ENCODE data around the gene CTCF.

Gene CTCF

DNA sequence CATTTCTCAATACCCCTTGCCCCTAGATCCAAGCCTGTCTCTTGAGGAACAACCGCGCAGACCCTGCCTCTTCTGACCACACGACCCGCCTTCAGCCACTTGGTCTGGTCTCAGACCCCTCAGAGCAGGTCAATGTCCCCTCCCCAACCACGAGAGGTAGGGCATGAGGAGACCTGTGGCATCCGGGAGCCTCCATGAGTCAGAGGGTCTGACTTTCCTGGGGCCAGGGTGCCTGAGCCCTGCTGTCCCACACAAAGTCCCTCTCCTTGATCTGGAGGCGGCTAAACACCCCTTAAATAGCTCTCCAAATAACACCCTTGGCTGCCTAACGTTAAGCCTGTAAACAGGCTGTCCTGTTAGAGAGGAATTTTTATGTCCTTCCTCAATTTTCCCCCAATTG lies 87.7 kb downstream of the CTCF start:
- in situ Hi-C loops (cut with MboI; ENCODE audit: low sequenced_read_pairs): no loop called here

DNA sequence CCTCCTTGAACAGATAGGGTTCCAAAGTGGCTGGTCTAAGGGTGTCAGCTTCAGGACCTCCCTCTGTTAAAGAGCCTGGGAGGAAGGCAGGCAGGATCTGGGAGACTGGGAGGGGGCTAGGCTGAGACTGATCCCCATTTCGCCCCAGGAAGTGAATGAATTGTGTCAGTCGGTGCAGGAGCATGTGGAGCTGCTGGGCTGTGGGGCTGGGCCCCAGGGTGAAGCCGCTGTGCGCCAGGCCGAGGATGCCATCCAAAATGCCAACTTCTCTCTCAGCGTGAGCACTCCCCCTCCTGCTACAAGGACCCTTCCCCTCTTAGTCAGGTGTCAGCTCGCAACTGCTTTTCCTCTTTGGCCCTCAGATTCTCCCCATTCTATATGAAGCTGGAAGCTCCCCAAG lies 88.7 kb downstream of the CTCF start:
- in situ Hi-C loops (cut with MboI; ENCODE audit: low sequenced_read_pairs): no loop called here

DNA sequence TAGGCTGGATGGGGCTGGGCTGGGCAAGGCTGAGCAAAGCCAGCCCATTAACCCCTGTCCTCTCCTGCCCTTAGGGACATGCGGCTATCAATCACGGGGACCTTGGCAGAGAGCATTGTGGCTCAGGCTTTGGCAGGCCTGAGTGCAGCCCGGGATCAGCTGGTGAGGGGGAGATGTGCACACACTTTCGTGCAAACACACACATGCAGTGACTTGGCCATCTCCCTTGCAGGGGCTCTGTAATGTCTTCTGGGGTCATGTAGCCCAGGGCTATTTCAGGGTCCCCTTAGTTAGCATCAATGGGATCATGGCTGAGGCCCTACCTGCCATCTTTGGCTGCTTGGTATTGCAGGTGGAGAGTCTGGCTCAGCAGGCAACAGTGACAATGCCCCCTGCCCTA lies 89.5 kb downstream of the CTCF start:
- in situ Hi-C loops (cut with MboI; ENCODE audit: low sequenced_read_pairs): no loop called here

DNA sequence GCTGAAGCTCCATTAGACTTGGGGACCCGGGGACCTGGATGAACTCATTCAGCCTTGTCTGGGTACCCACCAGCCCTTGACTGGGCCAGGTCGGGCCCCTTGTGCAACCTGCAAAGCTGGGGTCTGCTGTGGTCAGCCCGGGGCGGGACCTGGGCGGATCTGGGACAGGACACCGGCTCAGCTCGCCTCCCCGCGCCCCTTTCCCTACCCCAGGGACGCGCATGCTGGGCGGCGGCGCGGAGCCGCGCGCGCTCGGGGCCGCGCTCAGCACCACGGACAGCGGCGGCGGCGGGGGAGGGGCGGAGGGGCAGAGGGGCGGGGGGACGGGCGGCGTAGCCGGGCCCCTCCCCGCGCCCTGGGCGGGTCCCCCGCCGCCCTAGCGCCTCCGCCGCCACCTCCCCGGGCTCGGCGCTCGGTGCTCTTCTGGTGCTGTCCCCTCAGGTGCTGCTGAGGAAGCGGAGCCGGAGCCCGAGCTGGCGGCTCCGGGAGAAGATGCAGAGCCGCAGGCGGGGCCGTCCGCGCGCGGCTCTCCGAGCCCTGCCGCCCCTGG lies 90.3 kb downstream of the CTCF start:
- in situ Hi-C loops (cut with MboI; ENCODE audit: low sequenced_read_pairs): no loop called here

DNA sequence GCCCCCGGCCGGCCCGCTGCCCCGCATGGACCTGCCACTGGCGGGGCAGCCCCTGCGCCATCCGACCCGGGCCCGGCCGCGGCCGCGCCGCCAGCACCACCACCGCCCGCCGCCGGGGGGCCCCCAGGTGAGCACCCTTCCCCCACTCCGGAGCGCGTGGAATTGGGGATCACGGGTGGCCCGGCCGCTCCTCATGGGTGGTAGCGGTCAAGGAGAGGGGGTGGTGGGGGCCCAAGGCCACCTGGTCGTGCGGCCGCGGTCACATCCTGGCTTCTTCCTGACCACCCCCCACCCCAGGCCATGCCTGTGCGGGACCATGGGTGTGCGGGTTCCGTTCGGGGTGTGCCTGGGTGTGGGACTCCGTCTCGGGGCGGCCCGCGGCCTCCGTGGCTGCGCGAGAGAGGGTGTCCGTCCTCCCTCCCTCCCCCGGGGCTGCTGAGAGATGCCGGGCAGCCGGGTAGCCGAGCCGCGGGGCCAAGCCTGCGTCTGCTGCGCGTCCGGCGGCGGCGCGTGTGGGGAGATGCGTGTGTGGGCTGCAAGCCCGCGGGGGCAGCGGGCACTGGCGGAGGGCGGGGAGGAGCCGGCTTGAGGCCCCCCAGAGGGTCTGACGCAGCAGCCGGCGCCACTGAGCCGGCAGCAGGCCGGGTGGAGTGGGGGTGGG lies 90.9 kb downstream of the CTCF start:
- in situ Hi-C loops (cut with MboI; ENCODE audit: low sequenced_read_pairs): no loop called here

DNA sequence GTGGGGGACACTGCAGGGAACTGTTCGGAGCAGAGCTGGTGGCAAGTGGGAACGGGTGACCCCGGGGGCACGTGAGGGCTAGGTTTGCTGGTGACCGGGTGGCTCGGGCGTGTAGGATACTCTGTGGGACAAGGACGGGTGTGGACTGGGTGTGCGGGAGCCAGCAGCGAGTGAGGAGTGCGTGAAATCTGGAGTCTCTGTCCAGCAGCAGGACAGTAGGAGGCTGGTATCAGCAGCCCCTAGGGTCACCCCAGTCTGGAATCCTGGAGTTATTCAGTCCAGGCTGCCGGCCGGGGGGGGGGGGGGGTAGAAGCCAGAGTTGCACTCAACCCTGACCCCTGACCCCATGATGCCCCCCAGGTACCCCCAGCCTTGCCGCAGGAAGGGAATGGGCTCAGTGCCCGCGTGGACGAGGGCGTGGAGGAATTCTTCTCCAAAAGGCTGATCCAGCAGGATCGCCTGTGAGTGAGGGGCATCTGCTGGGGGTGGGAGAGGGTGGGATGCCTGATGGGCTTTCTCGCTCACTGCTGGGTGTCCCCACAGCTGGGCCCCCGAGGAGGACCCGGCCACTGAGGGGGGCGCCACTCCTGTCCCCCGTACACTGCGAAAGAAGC lies 91.6 kb downstream of the CTCF start:
- in situ Hi-C loops (cut with MboI; ENCODE audit: low sequenced_read_pairs): no loop called here

DNA sequence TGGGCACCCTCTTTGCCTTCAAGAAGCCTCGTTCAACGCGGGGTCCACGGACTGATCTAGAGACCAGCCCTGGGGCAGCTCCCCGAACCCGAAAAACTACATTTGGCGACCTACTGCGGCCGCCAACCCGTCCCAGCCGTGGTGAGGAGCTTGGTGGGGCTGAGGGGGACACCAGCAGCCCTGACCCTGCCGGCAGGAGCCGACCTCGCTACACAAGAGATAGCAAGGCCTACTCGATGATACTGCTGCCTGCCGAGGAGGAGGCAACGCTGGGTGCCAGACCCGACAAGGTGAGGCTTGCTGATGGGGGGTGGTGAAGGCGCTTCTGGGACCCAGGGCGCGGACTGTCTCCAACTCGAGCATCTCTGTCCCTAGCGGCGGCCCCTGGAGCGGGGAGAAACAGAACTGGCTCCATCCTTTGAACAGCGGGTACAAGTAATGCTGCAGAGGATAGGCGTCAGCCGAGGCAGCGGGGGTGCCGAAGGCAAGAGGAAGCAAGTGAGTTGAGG lies 92.1 kb downstream of the CTCF start:
- in situ Hi-C loops (cut with MboI; ENCODE audit: low sequenced_read_pairs): no loop called here

DNA sequence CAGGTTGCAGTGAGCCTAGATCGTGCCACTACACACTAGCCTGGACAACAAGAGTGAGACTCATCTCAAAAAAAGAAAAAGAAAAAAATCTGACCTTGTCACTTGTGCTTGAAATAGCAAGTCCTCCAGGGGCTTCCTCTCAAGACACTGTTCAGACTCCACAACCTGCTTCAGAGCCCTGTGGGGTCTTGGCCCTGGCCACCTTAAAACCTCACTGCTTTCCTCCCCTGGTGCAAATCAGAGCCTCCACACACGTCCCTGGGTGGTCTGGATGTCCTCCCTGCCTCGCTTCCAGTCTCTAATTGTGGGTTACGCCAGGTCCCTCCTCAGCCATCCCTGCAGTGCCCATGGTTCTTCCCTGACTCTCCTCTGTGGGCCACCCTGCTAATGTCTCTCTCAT lies 93.0 kb downstream of the CTCF start:
- in situ Hi-C loops (cut with MboI; ENCODE audit: low sequenced_read_pairs): no loop called here

DNA sequence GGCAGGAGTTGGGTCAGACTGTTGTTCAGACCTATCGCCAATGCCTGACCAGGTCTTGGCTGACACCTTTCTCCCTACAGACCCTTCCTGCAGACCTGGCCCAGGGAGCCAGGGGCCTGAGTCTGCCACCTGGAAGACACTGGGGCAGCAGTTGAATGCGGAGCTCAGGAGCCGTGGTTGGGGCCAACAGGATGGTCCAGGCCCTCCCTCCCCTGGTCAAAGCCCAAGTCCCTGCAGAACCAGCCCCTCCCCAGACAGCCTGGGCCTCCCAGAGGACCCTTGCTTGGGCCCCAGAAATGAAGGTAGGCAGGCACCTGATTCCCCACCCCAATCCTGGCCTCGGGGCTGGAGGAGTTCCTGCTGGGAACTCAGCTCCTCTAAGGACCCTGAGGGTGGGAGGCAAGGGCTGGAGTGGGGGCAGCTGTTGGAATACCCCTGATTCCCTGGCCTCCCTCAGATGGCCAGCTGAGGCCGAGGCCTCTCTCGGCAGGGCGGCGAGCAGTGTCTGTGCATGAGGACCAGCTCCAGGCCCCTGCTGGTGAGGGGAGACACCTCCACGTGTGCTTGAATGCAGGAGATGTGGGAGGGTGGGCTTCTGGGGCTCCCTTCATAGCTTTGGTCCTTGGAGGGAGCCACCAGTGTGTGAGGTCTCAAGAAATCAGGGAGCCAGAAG lies 94.2 kb downstream of the CTCF start:
- in situ Hi-C loops (cut with MboI; ENCODE audit: low sequenced_read_pairs): no loop called here

DNA sequence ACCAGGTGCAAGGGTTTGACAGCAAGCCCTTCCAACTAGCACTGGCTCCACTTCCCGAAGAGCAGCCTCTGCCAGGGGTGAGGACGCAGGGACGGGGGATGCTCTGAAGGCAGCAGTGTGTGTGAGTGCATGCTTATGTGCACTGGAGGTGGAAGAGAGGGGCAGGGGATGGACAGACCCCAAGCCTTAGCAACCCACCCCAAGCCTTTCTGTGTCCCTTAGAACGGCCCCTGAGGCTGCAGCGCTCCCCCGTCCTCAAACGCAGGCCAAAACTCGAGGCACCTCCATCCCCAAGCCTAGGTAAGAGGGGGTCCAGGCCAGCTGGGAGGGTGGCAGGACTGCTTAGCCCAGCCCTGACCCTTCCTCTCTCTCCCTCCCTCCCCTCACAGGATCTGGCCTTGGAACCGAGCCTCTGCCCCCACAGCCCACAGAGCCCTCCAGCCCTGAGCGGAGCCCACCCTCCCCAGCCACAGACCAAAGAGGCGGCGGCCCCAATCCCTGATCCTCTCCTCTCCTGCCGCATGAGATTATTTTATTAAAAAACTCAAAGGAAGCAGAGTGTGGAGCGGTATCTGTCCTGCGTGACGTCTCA lies 94.8 kb downstream of the CTCF start:
- in situ Hi-C loops (cut with MboI; ENCODE audit: low sequenced_read_pairs): no loop called here

DNA sequence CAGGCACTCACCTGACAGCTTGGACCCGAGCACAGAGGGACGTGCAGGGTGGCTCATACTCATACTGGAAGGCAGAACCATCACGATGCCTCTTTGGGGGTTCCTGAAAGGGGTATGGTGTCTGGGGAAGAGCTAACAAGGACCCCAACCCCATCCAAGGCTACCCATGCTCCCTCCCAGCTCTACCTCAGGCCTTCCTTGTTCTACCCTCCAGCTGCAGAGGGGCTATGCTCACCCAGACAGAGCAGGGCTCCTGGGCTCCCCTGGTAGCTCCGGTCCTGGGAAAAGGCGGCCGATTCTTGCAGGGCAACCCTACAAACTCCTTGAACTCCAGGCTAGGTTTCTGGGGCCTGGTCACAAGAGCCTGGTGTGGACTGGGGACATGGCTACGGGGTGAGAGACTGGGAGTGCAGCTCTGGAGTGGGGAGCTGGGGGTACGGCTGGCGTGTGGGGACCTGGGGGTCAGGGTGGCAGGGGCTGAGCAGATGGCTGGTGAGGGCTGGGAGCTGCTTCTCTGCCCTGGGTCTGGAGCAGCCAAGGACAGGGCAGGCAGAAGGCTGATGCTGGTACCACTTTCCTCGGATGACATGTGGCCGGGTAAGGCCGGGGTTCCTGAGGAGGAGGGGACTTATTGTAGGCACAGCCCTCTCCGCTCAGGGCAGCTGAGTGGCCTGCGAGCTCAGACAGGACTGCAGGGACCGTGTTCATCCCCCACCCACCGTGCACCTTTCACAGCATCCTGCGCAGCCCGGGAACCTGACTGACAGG lies 95.6 kb downstream of the CTCF start:
- in situ Hi-C loops (cut with MboI; ENCODE audit: low sequenced_read_pairs): no loop called here

DNA sequence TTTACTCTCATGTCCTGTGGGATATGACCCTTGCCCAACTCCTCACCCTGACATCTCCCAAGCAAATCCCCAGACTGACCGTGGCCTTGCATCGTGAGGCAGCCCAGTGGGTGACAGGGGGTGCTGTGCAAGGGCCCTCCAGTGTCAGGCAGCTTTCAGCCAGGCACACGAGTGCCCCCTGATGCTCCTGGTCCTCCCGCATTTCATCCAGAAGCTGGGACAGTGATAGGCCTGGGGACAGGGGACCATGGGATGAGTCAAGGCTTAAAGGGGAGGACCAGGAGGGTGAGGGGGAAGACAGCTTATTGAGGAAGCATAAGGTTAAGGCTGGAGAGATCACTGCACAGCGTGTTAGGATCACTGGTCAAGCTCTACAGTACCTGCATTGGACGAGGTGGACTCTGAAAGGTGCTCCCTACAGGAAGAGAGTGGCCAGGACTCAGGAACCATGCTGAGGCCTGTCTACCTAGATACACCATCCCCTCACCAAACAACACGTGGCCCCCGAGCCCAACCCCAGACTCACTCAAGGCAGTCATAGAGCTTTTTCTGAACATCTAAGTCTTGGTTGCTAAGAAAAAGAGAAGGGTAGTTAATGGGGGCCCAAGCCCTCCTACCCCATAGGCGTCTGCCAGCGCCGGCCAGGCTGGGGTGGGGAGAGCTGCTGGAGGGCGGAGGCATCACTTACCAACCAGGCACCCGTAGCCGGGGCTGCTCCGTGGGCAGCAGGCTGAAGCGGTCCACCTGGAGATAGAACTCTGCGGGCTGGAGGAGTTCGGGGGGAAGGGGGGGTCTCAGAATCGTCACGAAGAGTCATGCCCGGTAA lies 96.7 kb downstream of the CTCF start:
- in situ Hi-C loops (cut with MboI; ENCODE audit: low sequenced_read_pairs): no loop called here

DNA sequence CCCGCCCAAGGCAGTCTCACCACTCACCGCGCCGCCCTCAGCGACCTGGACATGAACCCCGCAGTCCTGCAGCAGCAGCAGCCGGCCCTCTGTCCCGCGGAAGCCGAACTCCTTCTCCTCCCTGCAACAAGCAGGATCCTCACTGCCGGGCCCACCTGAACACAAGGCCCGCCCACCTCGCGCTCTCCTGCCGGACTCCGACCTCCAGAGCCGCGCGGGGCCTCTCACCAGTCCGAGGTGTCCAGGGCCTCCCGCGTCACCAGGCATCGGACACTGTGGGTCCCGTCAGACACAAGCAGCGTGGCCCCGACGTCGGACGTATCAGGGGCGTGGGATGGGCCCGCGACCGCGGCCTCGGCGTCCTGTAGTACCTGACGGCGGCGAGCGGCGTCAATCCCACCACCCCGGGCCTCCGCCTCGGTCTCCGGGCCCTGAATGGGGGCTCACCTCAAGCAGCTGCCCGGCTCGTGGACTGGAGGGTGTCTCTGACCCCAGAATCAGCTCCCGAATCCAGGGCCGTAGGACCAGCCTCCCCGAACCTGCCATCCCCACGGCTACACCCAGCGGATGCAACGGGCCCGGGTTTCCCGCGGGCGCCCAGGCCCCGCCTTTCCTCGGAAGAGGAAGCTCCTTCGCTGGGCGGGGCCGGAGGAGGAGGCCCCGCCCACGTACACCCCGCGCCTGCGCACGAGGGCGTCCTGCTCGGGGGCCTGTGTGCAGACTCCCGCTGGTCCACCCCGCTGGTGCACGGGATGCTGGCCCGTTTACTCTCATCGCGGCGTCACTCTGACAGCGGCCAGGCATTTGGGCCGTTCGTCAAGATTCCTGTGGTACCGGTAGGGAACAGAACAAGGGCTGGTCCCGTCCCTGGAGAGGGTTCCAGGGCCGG lies 97.6 kb downstream of the CTCF start, which contains the start of gene ACD:
TSS of gene ACD (minus strand) at position 586 of the 889 bp plus-strand sequence. CDS start at position 546, 40 bp downstream.
- in situ Hi-C loops (cut with MboI; ENCODE audit: low sequenced_read_pairs): no loop called here

DNA sequence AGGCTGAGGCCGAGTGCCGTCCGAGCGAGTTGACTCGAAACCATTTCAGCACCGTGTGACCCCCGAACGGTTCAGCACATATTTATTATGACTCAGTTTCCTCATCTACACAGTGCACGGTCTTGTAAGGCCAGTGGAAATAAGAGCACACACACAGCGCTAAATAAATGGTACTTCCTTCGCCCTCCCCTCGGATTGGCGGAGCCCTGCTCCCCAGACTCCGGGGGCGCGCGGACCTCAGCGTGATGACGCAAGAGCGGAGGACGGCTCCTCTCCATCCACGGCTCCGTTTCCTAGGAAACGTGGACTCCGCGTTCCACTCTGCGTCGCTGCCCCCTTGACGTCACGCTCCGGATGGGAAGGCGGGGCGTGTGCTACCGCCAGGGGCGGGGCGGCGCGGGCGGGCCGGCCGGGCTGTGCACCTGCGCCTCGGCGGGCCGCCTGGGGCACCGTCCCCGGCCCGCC lies 98.3 kb downstream of the CTCF start, which contains the start of gene PARD6A:
TSS of gene PARD6A (plus strand) at position 397 of the 465 bp plus-strand sequence. CDS start 79 bp downstream, outside the sequence.
- in situ Hi-C loops (cut with MboI; ENCODE audit: low sequenced_read_pairs): no loop called here

DNA sequence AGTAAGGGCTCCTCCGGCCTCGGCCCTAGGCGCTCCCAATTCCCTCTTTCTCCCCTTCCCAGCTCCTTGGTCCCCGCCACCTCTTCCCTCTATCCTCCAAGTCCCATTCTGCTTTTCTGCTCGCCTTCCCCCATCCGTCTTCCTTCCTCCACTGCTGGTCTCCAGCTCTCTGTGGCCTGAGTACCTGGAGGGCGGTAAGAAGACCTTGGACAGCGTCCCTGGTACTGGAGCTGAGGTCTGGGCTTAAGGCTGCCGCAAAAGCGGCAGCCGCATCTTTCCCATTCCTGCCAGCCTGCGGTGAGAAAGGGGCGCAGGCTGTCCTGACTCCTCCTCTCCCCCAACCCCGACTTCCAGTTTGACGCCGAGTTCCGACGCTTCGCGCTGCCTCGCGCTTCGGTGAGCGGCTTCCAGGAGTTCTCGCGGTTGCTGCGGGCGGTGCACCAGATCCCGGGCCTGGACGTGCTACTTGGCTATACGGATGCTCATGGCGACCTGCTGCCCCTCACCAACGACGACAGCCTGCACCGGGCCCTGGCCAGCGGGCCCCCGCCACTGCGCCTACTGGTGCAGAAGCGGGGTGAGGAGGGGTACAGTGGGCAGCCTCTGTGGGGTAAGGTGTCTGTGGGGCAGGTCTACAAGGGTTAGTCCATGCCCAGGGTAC lies 98.9 kb downstream of the CTCF start:
- in situ Hi-C loops (cut with MboI; ENCODE audit: low sequenced_read_pairs): no loop called here

DNA sequence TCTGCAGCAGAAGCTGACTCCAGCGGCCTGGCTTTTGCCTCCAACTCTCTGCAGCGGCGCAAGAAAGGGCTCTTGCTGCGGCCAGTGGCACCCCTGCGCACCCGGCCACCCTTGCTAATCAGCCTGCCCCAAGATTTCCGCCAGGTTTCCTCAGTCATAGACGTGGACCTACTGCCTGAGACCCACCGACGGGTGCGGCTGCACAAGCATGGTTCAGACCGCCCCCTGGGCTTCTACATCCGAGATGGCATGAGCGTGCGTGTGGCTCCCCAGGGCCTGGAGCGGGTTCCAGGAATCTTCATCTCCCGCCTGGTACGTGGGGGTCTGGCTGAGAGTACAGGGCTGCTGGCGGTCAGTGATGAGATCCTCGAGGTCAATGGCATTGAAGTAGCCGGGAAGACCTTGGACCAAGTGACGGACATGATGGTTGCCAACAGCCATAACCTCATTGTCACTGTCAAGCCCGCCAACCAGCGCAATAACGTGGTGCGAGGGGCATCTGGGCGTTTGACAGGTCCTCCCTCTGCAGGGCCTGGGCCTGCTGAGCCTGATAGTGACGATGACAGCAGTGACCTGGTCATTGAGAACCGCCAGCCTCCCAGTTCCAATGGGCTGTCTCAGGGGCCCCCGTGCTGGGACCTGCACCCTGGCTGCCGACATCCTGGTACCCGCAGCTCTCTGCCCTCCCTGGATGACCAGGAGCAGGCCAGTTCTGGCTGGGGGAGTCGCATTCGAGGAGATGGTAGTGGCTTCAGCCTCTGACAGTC lies 99.7 kb downstream of the CTCF start:
- in situ Hi-C loops (cut with MboI; ENCODE audit: low sequenced_read_pairs): no loop called here

DNA sequence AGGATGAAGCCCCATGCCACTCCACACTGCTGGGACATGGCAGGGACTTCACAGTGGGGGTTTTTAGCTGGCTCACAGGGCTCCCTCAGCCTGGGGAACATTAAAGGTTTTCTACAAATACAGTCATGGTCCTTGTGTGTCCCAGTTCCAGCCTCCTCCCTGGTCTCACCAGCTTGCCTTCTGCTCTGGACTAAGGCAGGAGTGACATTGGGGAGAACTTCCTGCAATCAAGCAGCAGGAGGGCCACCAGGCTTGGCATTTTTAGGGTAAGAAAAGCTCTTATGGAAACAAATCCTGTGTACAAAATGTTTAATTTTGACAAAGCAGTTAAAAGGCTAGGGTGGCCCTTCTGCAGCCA lies 100.3 kb downstream of the CTCF start:
- in situ Hi-C loops (cut with MboI; ENCODE audit: low sequenced_read_pairs): no loop called here

Measured in HL-60/S4 treated with retinoic acid at 250 ng/mL for 4 days and 3 days (cell line).